ENCODE results near the gene WARS2. TPM values are rescaled to one million over a fixed set of nuclear protein-coding genes. Genes with fewer than 3 reads are reported as not detected.

WARS2 gene
- total and polyA plus RNA-seq, 2 donors from 2014 or later: 13.9 to 14.8 TPM

DNA sequence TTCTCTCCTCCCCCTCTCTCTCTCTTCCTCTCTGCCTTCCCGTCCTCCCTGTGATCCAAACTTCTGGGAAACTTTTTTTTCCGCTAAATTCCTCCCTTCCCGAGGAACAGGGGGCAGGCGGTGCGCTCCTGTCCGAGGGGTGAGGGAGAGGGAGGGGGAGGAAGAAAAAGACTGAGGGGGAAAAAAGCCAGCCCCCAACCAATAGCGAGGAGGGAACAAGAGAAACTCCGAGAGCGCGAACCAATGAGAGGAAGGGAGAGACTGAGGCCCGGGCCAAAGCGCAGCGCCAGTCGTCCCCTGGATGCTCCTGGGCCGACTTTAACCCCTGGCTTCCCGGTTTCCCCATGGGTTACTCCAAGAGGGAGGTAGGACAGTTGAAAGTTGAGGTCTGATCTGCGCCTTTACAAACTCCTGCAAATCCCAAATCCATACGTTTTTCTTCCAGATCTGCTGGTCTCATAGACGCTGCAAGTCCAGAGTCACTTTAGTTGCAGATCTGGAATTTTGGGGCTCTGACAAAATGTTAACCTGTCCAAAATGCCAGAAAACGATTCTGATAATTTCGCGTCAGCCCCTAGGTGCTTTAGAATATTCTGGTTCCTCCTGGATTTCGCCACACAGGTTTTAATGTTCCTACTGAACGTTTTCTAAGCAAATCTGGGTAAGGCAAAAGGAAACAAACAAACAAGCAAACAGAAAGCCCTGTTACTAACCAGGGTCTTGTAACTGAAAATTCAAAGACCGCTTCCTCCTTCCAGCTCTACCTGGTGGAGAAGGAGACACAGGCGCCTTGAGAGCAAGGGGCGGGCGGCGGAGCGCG is 152.1 kb downstream of the WARS2 start, which contains the start of gene TBX15:
TBX15 (minus strand) TSS at position 158 of the 820 bp plus-strand sequence. CDS start 548 bp downstream, outside the sequence.
- Histone ChIP-seq H3K4me1 (ENCODE audit: control insufficient read depth in 2 of 3, insufficient read depth in 2 of 3, low read depth in 1 of 3, low read length in 3 of 3) (peaks cover 0 to 12% (median 0%) of the 10 kb centered on the region in 3 donors), H3K9me3 (ENCODE audit: control insufficient read depth in 2 of 3, insufficient read depth in 1 of 3, low read length in 3 of 3) (peaks cover 0 to 13% (median 0%) of the 10 kb centered on the region in 3 donors), H3K4me3 (ENCODE audit: low read length in 3 of 3) (peak within 1 kb of the TSS in 2 of 3 donors; percentile 30 to 43), H3K27ac (ENCODE audit: low read depth in 2 of 2, low read length in 2 of 2) (no peak within 1 kb of the TSS), H3K9ac (ENCODE audit: low read length in 3 of 3) (no peak within 1 kb of the TSS), H3K27me3 (ENCODE audit: control insufficient read depth, insufficient read depth, low read length) (peaks cover 90% of the 10 kb centered on the region), H3K36me3 (ENCODE audit: control insufficient read depth in 2 of 3, insufficient read depth in 3 of 3, low read length in 3 of 3) (no peaks in the 10 kb centered on the region)
- no peak for FAIRE-seq
- intact Hi-C loops (cut with DNase I): no loop called here
- TF ChIP-seq, protein P1, sequence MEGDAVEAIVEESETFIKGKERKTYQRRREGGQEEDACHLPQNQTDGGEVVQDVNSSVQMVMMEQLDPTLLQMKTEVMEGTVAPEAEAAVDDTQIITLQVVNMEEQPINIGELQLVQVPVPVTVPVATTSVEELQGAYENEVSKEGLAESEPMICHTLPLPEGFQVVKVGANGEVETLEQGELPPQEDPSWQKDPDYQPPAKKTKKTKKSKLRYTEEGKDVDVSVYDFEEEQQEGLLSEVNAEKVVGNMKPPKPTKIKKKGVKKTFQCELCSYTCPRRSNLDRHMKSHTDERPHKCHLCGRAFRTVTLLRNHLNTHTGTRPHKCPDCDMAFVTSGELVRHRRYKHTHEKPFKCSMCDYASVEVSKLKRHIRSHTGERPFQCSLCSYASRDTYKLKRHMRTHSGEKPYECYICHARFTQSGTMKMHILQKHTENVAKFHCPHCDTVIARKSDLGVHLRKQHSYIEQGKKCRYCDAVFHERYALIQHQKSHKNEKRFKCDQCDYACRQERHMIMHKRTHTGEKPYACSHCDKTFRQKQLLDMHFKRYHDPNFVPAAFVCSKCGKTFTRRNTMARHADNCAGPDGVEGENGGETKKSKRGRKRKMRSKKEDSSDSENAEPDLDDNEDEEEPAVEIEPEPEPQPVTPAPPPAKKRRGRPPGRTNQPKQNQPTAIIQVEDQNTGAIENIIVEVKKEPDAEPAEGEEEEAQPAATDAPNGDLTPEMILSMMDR (IDR thresholded peaks at IDR 0.05; ENCODE audit: borderline replicate concordance, extremely low read depth, insufficient read depth): no peak
- DNase-seq: peak in 2 of 5 donors; percentile 36 to 42

GRCh38 chr1:118987468-118988185 is 152.8 kb downstream of the WARS2 start:
- TF ChIP-seq, protein P1 (IDR thresholded peaks at IDR 0.05; ENCODE audit: borderline replicate concordance, extremely low read depth, insufficient read depth): no peak
- peak overlapping the region in 2 of 3 donors; percentile 30 to 43 for H3K4me3 ChIP-seq (ENCODE audit: low read length in 3 of 3)
- no peak for FAIRE-seq
- peak in 4 of 5 donors; percentile 61 to 66 (median 64) for DNase-seq
- H3K27me3 ChIP-seq (ENCODE audit: control insufficient read depth, insufficient read depth, low read length): peaks cover 90% of the 10 kb centered on the region
- no peaks in the 10 kb centered on the region for H3K36me3 ChIP-seq (ENCODE audit: control insufficient read depth in 2 of 3, insufficient read depth in 3 of 3, low read length in 3 of 3)
- intact Hi-C loops (cut with DNase I): no loop called here
- H3K27ac ChIP-seq (ENCODE audit: low read depth in 2 of 2, low read length in 2 of 2): no peak overlapping the region
- peaks cover 0 to 12% (median 0%) of the 10 kb centered on the region in 3 donors for H3K4me1 ChIP-seq (ENCODE audit: control insufficient read depth in 2 of 3, insufficient read depth in 2 of 3, low read depth in 1 of 3, low read length in 3 of 3)
- no peak overlapping the region for H3K9ac ChIP-seq (ENCODE audit: low read length in 3 of 3)
- H3K9me3 ChIP-seq (ENCODE audit: control insufficient read depth in 2 of 3, insufficient read depth in 1 of 3, low read length in 3 of 3): peaks cover 0 to 13% (median 0%) of the 10 kb centered on the region in 3 donors

- Histone ChIP-seq H3K36me3 (ENCODE audit: control insufficient read depth in 2 of 3, insufficient read depth in 3 of 3, low read length in 3 of 3) (no peaks in the 10 kb centered on the region), H3K9ac (ENCODE audit: low read length in 3 of 3) (no peak overlapping the region), H3K4me3 (ENCODE audit: low read length in 3 of 3) (peak overlapping the region in 2 of 3 donors; percentile 30 to 43), H3K4me1 (ENCODE audit: control insufficient read depth in 2 of 3, insufficient read depth in 2 of 3, low read depth in 1 of 3, low read length in 3 of 3) (peaks cover 0 to 12% (median 0%) of the 10 kb centered on the region in 3 donors), H3K27me3 (ENCODE audit: control insufficient read depth, insufficient read depth, low read length) (peaks cover 91% of the 10 kb centered on the region), H3K9me3 (ENCODE audit: control insufficient read depth in 2 of 3, insufficient read depth in 1 of 3, low read length in 3 of 3) (peaks cover 0 to 12% (median 0%) of the 10 kb centered on the region in 3 donors), H3K27ac (ENCODE audit: low read depth in 2 of 2, low read length in 2 of 2) (no peak overlapping the region)
- TF ChIP-seq, protein P1 (IDR thresholded peaks at IDR 0.05; ENCODE audit: borderline replicate concordance, extremely low read depth, insufficient read depth): no peak
- DNase-seq (peak in 1 of 5 donors; percentile 66), FAIRE-seq (no peak)
- intact Hi-C loops (cut with DNase I): no loop called here
These were observed 153.6 kb downstream of the WARS2 start for GRCh38 chr1:118986555-118987467.
